ENCODE data around the gene PRKD1. TPM values are rescaled to one million over a fixed set of nuclear protein-coding genes. Genes with fewer than 3 reads are reported as not detected.

PRKD1 gene
- total RNA-seq, 1 experiment from 2014 or later = 2.7 TPM

- Histone ChIP-seq H3K18ac (ENCODE audit: insufficient read length, low read depth, low read length) (no peak overlapping the region), H2BK12ac (ENCODE audit: insufficient read length, low read depth, low read length) (no peak overlapping the region), H2AK5ac (ENCODE audit: insufficient read length, low read length) (no peak overlapping the region), H2BK120ac (ENCODE audit: low read depth, low read length, poor library complexity, severe bottlenecking) (no peak overlapping the region), H3T11ph (ENCODE audit: low read length) (no peak overlapping the region), H2BK15ac (ENCODE audit: low read depth, low read length) (no peak overlapping the region), H3K4me2 (ENCODE audit: insufficient read depth, insufficient read length, low read length) (no peak overlapping the region), H3K4ac (ENCODE audit: low read depth, low read length) (no peak overlapping the region), H3K27ac (ENCODE audit: insufficient read length, low read depth, low read length) (no peak overlapping the region), H2AFZ (ENCODE audit: low read length) (no peak overlapping the region), H3K23ac (ENCODE audit: insufficient read length, low read depth, low read length) (no peak overlapping the region), H2BK5ac (ENCODE audit: insufficient read length, low read length) (no peak overlapping the region), H3K23me2 (ENCODE audit: insufficient read length, low read depth, low read length, poor library complexity, severe bottlenecking) (no peaks in the 10 kb centered on the region), H3K56ac (ENCODE audit: insufficient read length, low read depth, low read length) (no peak overlapping the region), H3K79me1 (ENCODE audit: insufficient read depth, low read depth, low read length, poor library complexity, severe bottlenecking) (no peaks in the 10 kb centered on the region), H3K14ac (ENCODE audit: insufficient read depth, low read length) (no peak overlapping the region), H3K27me3 (ENCODE audit: insufficient read depth, low read length) (no peaks in the 10 kb centered on the region), H3K4me1 (ENCODE audit: insufficient read depth, low read length) (no peaks in the 10 kb centered on the region), H4K5ac (ENCODE audit: insufficient read length, low read depth, low read length) (no peak overlapping the region), H4K8ac (replicated peaks; ENCODE audit: insufficient read length, low read depth, low read length) (no peak overlapping the region), H3K79me2 (ENCODE audit: insufficient read depth, low read length) (no peaks in the 10 kb centered on the region), H3K9me3 (ENCODE audit: control insufficient read depth, low read depth, low read length) (no peaks in the 10 kb centered on the region), H4K20me1 (ENCODE audit: control insufficient read depth, insufficient read depth, insufficient read length) (no peaks in the 10 kb centered on the region), H4K91ac (ENCODE audit: insufficient read length, low read depth, low read length) (no peak overlapping the region), H2BK20ac (ENCODE audit: low read depth, low read length, poor library complexity, severe bottlenecking) (no peak overlapping the region), H3K9ac (ENCODE audit: extremely low read depth, insufficient read length, low read length) (no peak overlapping the region)
- Mint-ChIP-seq H3K36me3 (ENCODE audit: insufficient read depth in 1 of 3, low read depth in 3 of 3) (no peaks in the 10 kb centered on the region), H3K4me1 (peaks cover 3 to 5% of the 10 kb centered on the region in 2 experiments; a peak in 3 of 4 replicates), H3K27ac (no peak overlapping the region), H3K27me3 (ENCODE audit: low read depth) (no peaks in the 10 kb centered on the region), H3K9me3 (no peaks in the 10 kb centered on the region), H3K4me3 (no peak overlapping the region)
- no peak for DNase-seq
- WGBS (ENCODE audit: extremely low coverage, insufficient read length, low lambda C conversion rate) = no CpG with 5 or more reads among the region's 2 CpGs
- TF ChIP-seq CTCF (conservative IDR thresholded peaks at IDR 0.05) = no peak
Measured at GRCh38 chr14:29829851-29830250, 97.8 kb downstream of the PRKD1 start.
